NCI-H774 (cell line): Measurements from ENCODE around the gene ZNF732.
"Not testable (repeated sequence)": the region's sequence is repeated elsewhere in the genome, so short reads cannot be mapped to it uniquely, and the experiment has no call there.

ENCODE experiments used
- DNase-seq: peaks from one replicate; lab custom pipeline; 2025; lab: John Stamatoyannopoulos, UW

Gene ZNF732

GRCh38 chr4:253936-254756 is 51.1 kb downstream of the ZNF732 start:
- no peak for DNase-seq

DNA sequence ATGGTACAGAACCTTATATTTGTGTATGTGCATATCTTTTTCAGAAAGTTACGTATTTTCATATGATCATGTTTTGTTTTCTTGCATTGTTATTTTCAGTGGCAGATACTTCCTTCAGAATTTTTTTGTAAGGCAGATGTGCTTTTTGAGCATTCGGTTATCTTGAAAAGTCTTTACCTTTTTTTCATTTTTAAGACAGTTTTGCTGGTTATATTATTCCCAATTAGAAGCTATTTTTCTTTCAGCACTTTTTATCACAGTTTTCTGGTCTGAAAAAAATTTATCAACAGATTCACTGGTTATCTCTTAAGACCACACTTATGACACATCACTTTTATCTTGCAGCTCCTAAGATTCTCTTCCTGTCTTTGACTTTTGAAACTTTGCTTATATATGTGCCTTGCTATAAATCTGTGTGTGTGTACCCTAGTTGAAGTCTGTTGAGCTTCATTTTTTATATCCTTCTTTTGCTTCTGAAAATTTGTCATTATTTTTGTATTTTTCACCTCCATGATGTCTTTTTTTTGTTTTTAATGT is 53.1 kb downstream of the ZNF732 start:
- no peak for DNase-seq

DNA sequence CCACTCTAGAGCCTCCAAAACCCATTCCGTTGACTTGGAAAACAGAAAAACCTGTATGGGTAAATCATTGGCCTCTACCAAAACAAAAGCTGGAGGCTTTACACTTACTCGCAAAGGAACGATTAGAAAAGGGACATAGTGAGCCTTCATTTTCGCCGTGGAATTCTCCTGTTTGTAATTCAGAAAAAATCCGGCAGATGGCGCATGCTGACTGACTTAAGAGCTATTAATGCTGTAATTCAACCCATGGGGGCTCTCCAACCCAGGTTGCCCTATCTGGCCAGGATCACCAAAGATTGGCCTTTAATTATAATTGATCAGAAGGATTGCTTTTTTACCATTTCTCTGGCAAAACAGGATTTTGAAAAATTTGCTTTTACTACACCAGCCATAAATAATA is 60.8 kb downstream of the ZNF732 start:
- DNase-seq = peak; percentile 14

GRCh38 chr4:243426-243825 is 61.8 kb downstream of the ZNF732 start:
- DNase-seq = peak; percentile 3

- peak; percentile 73 for DNase-seq
Measured at GRCh38 chr4:242121-242848, 63.0 kb downstream of the ZNF732 start.

GRCh38 chr4:241411-241810 is 63.9 kb downstream of the ZNF732 start:
- DNase-seq = not testable (repeated sequence)

DNA sequence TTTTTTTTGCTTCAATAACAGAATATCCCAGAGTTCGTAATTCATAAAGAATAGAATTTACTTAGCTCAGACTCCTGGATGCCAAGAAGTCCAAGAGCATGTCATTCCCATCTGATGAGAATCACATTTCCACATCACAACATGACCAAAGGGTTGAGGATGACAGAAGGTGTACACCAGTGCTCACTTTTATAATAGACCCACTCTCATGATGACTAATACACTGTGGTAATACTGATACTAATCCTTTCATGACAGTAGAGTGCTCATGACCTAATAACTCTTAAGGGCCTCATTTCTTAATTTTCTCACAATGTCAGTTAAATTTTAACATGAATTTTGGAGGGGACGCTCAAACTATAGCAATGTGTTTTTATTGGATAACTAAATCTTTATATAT is 69.2 kb downstream of the ZNF732 start:
- DNase-seq = no peak

DNA sequence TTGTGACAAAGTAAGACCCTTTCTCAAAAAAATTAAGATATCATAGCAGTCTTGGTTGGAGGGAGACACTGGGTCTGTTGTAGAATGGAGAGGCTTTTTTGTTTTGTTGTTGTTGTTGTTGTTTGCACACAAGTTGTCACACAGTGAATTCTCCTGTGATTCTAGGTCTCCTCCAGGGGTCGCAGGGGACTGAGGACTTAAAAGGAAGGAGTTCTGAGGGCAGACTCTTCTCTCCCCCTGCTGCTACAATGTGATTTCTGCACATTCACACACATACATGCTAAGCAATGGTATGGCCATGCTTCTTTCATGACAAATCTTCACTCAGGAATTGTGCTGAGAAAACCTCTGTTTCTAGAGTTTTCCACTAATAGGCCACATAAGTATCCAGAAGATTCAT is 71.1 kb downstream of the ZNF732 start:
- DNase-seq = no peak

GRCh38 chr4:223913-224497 is 81.3 kb downstream of the ZNF732 start:
- no peak for DNase-seq
